Measurements from ENCODE around the gene NELFE. TPM values are rescaled to one million over a fixed set of nuclear protein-coding genes. Genes with fewer than 3 reads are reported as not detected.
"Not testable (repeated sequence)": the region's sequence is repeated elsewhere in the genome, so short reads cannot be mapped to it uniquely, and the experiment has no call there.

The NELFE gene
- total RNA-seq, 4 donors from 2014 or later = 52.6 to 83.9 (median 64.4) TPM

- H3K27ac ChIP-seq; H3K27me3 ChIP-seq; H3K4me3 ChIP-seq; H3K4me1 ChIP-seq; DNase-seq; H3K36me3 ChIP-seq; H3K9me3 ChIP-seq; intact Hi-C loops (cut with DNase I): not testable (repeated sequence)
- WGBS, 2 donors = no CpG with 5 or more reads among the region's 14 CpGs
Observed at GRCh38 chr6:31994421-31994820, 35.6 kb upstream of the NELFE start.

GRCh38 chr6:31989363-31989762 is 30.6 kb upstream of the NELFE start:
- H3K4me1 ChIP-seq; H3K27me3 ChIP-seq; H3K9me3 ChIP-seq; DNase-seq; H3K4me3 ChIP-seq; intact Hi-C loops (cut with DNase I); H3K27ac ChIP-seq; H3K36me3 ChIP-seq: not testable (repeated sequence)
- WGBS, 2 donors = no CpG with 5 or more reads among the region's 10 CpGs

GRCh38 chr6:31981744-31982143 is 23.0 kb upstream of the NELFE start, which contains the start of gene C4A:
TSS of gene C4A (plus strand) at chr6:31982057. CDS start at chr6:31982108, 51 bp downstream.
- intact Hi-C loops (cut with DNase I); H3K27ac ChIP-seq; H3K4me3 ChIP-seq; H3K9me3 ChIP-seq; DNase-seq; H3K27me3 ChIP-seq; H3K4me1 ChIP-seq: not testable (repeated sequence)
- H3K36me3 ChIP-seq = peaks cover 0 to 22% (median 0%) of the 10 kb centered on the region in 3 donors
- no CpG with 5 or more reads among the region's 7 CpGs for WGBS, 2 donors

- intact Hi-C loops (cut with DNase I); H3K4me3 ChIP-seq: not testable (repeated sequence)
- WGBS, 2 donors = no CpG with 5 or more reads among the region's 5 CpGs
Observed at GRCh38 chr6:31980998-31981397, 22.2 kb upstream of the NELFE start.

GRCh38 chr6:31980195-31980876 is 21.6 kb upstream of the NELFE start:
- H3K27me3 ChIP-seq; intact Hi-C loops (cut with DNase I); H3K27ac ChIP-seq; H3K4me3 ChIP-seq; H3K4me1 ChIP-seq; DNase-seq; H3K9me3 ChIP-seq: not testable (repeated sequence)
- WGBS, 2 donors = 77 to 94% methylated on average over 4 of the region's 13 CpGs
- peaks cover 0 to 22% (median 0%) of the 10 kb centered on the region in 3 donors for H3K36me3 ChIP-seq

More at GRCh38 chr6:31980998-31981397, 22.2 kb upstream of the NELFE start:
- H3K4me1 ChIP-seq, H3K27me3 ChIP-seq, DNase-seq, H3K9me3 ChIP-seq, H3K27ac ChIP-seq: not testable (repeated sequence)
- peaks cover 0 to 22% (median 0%) of the 10 kb centered on the region in 3 donors for H3K36me3 ChIP-seq

GRCh38 chr6:31979238-31979898 is 20.6 kb upstream of the NELFE start:
- 83 to 93% methylated on average over 3 of the region's 3 CpGs for WGBS, 2 donors
- H3K4me3 ChIP-seq = no peak overlapping the region
- intact Hi-C loops (cut with DNase I) = no loop called here
- H3K9me3 ChIP-seq = no peaks in the 10 kb centered on the region
- TF ChIP-seq CTCF (IDR thresholded peaks at IDR 0.05) (no peak), POLR2A (IDR thresholded peaks at IDR 0.05) (no peak)
- no peaks in the 10 kb centered on the region for H3K27me3 ChIP-seq
- H3K36me3 ChIP-seq = peaks cover 0 to 22% (median 0%) of the 10 kb centered on the region in 3 donors
- H3K4me1 ChIP-seq = no peaks in the 10 kb centered on the region
- DNase-seq = no peak
- H3K27ac ChIP-seq = no peak overlapping the region

- Histone ChIP-seq H3K36me3 (peaks cover 0 to 22% (median 0%) of the 10 kb centered on the region in 3 donors), H3K4me3 (no peak overlapping the region), H3K27me3 (no peaks in the 10 kb centered on the region), H3K9me3 (no peaks in the 10 kb centered on the region), H3K4me1 (peaks cover 0 to 3% (median 0%) of the 10 kb centered on the region in 3 donors), H3K27ac (no peak overlapping the region)
- intact Hi-C loops (cut with DNase I) = no loop called here
- no peak for DNase-seq
- TF ChIP-seq POLR2A (IDR thresholded peaks at IDR 0.05) (no peak), CTCF (IDR thresholded peaks at IDR 0.05) (no peak)
- WGBS, 2 donors = 89 to 95% methylated on average over 5 of the region's 5 CpGs
Observed at GRCh38 chr6:31978831-31979230, 20.1 kb upstream of the NELFE start.

Data from esophagus squamous epithelium (tissue), 5 donors.